SW 1271 (cell line): ENCODE data around the gene CAPN7.

Experiments used
- DNase-seq, 2 experiments: peaks; one replicate each; lab custom pipeline; 2025; lab: John Stamatoyannopoulos, UW

Gene CAPN7

DNA sequence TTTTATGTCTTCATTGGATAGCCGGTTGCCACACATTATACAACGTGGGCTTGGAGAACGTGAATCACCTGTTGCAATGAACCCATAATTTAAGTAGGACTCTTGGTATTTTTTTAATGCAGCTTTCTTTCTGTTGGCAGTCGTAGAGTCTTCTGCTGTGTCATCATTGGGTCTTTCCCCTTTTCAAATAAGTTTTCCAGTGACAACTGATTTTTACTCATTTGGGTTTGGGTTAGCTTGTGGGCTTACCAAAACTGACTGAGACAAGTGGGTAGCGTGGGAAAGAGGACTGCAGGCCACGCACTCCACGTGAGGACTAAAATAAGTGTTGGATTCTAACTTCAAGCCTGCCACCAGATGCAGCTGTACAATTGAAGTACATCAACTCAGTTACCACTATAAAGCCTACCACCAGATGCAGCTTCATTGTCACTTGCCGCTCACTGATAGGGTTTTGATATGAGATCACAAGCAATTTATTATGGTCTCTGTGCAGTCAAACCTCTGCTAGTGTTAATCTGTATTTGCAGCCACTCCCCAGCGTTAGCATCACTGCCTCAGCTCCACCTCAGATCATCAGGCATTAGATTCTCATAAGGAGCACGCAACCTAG, 6.4 kb upstream of the CAPN7 start:
- DNase-seq = no peak

DNA sequence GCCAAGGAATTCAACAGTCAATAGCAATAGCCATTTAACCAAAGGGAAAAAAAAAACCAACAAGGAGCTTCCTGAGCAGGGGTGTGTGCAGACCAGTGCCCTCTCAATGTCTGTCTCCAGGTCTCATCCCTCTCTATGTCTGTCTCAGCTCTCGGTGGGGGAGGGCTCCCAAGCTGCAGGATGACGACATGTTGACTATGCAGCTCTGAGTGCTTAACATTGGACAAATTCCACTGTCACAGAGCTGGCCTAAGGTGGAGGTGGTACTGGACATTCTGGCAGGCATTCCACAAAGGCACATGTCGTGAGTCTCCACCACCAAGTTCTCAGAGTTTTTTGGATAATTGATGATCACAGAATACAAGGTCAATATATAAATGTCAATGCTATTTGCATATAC, 2.0 kb upstream of the CAPN7 start:
- DNase-seq = no peak

DNA sequence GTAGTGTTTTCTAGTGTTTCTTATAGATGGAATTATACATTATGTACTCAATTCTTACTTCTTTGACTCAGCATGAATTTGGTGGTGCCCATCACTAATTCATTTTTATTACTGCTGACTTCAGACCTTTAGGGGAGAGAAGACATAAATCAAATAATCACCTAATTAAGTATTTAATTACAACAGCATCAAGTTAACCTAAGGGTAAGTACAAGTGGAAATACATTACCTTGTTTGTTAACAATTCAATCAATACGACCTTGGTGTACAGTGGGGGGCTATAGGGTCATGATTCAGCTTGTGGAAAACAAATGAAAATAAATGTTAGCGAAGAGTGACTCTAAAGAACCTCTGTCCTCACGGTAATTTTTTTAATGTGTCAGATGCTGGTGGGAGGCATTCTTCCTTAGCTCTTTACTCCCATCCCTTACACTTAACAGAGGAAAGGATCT, 538 bp upstream of the CAPN7 start:
- DNase-seq = no peak

DNA sequence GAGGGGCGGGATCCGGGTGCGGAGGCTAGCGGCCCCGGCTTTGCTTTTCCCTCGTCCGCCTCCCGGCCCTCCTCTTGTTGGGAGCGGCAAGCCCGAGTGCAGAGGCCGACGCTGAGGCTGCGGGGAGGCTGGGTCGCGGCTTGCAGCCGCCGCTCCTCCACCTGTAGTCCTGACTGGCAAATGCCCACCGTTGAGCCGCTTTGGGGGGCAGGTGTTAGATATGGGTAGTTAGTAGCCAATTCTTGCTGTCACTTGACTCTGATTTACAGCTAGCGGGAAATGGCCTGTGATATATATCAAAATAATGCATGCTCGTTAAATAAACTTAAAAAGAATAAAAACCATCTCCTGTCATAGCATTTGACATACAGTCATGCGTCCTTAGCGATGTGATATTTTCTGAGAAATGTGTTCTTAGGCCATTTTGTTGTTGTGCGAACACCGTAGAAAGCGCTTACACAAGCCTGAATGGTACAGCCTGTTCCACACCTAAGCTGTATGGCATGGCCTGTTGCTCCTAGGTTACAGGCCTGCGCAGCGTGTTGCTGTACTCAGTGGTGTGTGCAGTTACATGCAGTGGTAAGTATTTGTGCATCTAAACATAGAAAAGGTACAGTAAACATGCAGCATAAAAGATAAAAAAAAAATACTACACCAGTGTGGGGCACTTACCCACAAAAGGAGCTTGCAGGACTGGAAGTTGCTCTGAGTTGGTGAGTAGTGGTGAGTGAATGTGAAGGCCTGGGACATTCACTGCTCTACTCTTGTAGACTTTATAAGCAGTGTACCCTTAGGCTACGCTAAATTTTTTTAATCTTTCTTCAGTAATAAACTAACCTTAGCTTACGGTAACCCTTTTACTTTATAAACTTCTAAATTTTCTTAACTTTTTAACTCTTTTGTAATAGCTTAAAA, 873 bp downstream of the CAPN7 start:
- DNase-seq = no peak

DNA sequence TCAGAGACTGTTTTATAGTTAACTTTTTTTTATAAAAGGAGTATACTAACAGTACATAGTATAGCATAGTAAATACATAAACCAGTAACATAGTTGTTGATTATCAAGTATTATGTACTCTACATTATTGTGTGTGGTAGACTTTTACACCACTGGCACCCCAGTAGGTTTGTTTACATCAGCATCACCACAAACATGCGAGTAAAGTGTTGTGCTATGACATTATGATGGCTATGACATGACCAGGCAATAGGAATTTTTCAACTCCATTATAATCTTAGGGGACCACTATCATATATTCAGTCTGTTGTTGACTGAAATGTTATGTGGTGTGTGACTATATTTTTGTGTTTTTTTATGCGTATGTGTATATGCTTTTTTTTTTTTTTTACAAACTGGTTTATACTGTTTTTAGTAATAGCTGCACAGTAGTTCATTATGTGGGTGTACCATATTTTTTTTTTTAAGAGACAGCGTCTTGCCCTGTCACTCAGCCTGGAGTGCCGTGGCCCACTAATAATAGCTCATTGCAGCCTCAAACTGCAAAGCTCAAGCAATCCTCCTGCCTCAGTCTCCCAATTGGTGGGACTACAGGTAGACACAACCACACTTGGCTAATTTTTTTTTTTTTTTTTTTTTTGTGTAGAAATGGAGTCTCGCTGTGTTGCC, 1.9 kb downstream of the CAPN7 start:
- DNase-seq = no peak

DNA sequence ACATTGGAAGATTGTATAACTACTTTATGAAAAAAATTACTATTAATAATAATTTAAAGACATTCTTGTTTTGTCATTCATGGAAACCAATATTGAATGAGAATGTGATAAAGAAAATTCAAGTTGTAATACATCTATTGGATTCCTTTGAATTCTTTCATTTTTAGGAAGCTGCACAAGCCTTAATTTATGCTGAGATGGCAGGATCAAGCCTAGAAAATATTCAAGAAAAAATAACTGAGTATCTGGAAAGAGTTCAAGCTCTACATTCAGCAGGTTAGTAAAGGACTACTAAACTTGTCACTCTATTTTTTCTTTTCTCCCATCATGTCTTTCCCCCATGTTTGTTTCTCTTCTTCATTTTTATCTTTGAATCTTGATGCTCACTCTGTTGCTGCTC, 5.9 kb downstream of the CAPN7 start:
- no peak for DNase-seq

DNA sequence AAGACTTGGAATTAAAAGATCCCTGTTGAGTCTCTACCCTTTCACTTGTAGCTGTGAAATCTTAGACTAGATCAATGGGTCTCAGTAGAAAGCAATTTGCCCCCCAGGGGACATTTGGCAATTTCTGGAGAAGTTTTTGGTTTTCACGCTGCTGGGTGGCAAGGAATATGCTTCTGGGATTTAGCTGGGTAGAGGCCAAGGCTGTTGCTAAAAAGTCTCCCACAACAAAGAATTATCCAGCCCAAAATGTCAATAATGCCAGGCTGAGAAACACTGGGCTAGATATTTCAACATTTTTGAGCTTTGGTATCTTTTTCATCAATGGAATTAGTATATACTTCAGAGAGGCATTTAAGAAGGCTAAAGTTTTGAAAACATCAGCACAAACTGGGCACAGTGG, 8.7 kb downstream of the CAPN7 start:
- no peak for DNase-seq

DNA sequence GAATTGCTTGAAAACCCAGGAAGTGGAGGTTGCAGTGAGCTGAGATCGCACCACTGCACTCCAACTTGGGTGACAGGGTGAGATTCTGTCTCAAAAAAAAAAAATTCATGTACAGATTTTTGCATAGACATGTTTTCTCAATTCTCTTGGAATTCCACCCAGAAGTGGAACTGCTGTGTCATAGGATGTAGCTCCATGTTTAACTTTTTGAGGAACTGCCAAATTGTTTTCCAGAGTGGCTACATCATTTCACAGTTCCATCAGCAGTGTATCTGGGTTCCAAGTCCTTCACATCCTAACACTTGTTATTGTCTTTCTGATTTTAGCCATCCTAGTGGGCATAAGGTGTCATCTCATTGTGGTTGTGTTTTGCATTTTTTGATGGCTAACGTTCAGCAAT, 9.9 kb downstream of the CAPN7 start:
- no peak for DNase-seq

DNA sequence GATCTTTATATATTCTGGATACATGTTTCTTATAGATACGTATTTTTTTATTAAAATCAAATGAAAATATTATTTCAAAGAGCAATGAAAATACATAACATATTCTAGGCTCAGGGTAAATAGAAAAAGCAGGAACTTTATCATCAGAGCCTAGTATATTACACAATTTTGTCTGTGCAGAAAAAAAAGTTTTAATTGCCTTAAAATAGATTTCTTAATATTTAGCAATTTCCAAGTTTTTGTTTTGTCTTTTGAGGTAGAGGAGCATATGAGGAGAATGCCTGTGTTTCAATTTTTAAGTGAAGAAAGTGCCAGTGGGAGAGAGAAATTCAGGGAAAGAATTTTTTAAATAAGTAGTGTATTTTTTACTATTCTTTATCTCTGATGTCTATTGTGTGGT, 10.5 kb downstream of the CAPN7 start:
- no peak for DNase-seq

DNA sequence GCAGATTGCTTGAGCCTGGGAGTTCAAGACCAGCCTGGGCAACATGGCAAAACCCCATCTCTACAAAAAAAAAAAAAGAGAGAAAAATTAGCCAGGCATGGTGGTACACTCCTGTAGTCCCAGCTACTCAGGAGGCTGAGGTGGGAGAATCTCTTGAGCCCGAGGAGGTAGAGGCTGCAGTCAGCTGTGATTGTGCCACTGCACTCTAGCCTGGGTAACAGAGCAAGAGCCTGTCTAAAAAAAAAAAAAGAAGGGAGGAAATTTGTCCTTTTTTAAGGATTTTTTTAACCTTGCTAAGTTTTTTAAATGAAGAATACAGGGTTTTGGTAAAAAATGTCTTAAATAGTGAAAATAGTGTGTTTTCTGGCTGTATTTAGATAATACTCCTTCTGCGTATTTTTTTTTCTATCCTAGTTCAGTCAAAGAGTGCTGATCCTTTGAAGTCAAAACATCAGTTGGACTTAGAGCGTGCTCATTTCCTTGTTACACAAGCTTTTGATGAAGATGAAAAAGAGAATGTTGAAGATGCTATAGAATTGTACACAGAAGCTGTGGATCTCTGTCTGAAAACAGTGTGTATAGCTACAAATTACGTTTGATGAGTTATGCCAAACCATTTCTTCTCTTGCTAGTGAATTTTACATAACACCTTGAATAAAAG, 11.1 kb downstream of the CAPN7 start:
- DNase-seq = no peak

DNA sequence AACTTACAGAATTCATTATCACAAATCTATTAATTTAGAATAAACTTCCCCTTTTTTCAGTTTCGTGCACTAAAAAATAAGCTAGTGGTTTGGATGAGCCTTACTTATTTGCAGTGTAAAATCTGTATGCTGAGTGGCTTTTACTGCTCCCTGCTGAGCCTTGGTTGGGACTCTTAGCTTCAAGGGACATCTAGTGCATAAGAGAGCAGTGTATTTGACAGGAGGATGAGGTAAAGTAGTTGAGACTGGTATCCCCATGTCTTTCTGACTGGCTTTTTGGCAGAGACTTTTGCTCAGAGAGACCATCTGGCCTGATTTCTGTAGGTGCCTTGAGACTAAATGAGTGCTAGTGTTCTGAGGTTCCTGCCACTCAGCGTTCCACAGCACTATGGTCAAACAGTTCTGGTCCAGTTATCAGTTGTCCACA, 11.8 kb downstream of the CAPN7 start:
- no peak for DNase-seq

DNA sequence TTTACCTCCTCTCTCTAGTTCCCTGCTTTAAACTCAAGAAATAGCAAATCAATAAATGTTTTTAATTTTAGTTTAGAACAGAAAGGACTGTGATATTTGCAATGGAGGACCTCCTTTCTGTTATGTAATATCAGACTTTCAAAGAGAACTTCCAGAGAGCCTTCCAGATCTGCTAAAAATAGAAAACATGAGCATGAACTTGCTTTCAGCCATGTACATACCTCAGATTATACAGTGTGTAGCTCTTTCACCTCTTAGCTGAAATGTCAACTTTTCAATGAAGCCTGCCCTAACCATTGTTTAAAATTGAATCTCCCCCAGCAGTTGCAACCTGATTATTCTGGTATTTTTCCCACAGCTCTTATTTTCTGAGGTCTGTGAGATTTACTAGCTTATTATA, 12.6 kb downstream of the CAPN7 start:
- DNase-seq = no peak

DNA sequence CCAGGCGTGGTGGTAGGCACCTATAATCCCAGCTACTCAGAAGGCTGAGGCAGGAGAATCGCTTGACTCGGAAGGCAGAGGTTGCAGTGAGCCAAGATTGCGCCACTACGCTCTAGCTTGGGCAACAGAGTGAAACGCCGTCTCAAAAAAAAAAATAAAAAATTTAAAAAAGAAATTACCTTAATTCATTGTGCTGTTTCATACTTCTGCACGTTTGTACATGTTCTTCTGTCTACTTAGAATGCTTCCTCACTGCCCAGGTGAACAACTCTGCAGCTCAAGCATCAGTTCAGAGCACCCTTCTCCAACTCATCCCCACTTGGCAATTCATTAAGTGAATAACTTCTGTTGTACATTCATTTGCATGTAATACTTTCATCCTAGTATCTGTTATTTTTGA, 14.0 kb downstream of the CAPN7 start:
- no peak for DNase-seq

DNA sequence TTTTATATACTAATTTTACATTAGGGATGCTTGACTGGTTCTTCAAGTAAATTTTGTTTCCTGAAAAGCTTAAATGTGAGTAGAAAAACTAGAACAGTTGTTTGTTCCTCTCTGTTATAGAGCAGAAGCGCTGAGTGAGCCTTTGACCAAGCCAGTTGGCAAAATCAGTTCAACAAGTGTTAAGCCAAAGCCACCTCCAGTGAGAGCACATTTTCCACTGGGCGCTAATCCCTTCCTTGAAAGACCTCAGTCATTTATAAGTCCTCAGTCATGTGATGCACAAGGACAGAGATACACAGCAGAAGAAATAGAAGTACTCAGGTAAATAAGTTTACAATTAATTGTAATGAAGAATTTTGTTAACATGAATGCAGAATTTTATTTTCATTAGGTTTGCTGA, 14.6 kb downstream of the CAPN7 start:
- DNase-seq = no peak

DNA sequence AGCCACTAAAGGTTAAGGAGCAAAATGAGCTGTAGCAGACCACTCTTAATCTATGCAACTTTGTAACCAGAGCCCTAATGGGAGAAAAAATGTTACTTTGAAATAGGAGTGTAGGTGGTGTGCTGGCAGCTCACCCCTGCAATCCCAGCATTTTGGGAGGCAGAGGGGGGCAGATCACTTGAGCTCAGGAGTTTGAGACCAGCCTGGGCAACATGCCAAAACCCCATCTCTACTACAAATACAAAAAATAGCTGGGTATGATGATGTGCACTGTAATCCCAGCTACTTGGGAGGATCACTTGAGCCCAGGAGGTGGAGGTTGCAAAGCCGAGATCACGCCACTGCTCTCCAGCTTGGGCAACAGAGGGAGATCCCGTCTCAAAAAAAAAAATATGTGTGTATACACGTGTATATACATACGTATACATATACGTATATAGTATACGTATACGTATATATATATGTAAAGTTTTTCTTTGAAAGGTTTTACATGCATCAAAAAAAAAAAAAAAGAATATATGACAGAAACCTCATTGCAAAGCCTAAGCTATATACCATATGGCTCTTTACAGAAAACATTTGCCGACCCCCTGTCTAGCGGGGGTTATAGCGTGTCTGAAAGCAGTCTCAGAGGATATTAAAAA, 15.7 kb downstream of the CAPN7 start:
- no peak for DNase-seq

DNA sequence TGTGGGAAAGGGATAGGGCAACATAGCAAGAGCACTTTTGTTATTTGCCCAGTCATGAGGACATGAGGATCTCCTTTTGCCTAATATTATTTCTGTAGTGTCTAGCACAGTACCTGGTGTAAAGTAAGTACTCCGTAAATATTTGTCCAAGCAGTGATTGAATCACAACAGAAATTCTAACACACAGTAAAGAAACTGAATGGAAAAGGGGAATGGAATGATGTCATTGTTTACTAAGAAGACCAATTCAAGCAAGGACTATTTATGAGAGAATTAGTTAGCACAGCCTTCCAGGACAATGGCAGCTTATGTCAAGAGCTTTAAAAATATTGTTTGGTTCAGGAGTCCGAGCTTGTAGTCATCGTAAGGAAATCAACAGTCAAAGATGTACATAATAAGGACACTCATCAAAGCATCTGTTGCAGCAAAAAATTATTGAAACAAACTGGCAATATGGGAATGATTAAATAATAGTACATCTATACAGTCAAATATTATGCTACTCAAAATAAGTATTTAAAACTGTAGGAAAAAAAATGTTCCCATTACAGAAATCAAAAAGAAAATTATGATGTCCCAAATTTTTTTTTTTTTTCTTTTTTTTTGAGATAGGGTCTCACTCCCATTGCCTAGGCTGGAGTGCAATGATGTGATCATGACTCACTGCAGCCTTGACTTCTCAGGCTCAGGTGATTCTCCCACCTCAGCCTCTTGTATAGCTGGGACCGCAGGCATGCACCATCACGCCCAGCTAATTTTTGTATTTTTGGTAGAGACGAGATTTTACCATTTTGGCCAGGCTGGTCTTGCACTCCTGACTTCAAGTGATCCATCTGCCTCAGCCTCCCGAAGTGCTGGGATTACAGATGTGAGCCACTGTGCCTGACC, 17.9 kb downstream of the CAPN7 start:
- DNase-seq = no peak

DNA sequence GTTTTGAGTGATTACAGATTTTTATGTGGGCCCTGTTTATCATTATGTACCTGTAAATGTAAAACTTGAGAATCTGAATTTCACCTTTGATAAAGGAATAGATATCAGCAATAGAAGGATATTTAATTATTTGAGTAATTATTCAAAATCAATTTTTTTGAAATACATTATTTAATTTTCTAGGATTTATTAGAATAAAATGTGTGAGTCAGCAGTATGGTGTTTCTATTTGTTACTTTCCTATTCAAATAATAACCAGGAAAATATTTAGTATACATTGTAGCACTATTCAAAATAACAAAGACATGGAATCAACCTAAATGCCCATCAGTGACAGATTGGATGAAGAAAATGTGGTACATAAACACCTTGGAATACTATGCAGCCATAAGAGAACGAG, 22.1 kb downstream of the CAPN7 start:
- DNase-seq = no peak

DNA sequence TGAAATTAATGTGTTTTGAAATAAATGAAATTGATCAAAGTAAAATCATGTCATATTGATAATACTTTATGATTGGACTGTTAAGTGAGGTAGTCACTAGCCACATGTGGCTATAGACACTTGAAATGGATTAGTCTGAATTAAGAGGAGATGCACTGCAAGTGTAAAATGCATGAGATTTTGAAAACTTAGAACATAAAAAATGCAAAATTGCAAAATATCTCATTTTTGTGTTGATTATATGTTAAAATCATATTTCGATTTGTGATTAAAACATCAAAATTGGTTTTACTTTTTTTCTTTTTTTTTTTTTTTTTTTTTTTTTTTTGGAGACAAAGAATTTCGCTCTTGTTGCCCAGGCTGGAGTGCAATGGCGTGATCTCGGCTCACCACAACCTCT, 23.2 kb downstream of the CAPN7 start:
- DNase-seq = no peak

DNA sequence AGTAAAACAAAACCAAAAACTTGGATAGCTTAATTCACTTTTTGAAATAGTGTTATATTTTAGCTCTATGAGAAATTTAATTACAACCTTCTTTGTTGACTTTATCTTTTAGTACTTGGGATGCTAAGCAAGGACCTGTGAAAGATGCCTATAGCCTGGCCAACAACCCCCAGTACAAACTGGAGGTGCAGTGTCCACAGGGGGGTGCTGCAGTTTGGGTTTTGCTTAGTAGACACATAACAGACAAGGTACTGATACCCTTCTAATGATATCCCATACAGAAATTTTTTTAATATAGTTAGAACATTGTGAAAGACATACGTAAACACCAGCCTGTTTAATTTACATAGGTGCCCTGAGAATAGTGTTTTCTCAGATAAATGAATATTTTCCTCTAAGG, 35.3 kb downstream of the CAPN7 start:
- peak in 1 of 2 experiments; percentile 21 for DNase-seq

DNA sequence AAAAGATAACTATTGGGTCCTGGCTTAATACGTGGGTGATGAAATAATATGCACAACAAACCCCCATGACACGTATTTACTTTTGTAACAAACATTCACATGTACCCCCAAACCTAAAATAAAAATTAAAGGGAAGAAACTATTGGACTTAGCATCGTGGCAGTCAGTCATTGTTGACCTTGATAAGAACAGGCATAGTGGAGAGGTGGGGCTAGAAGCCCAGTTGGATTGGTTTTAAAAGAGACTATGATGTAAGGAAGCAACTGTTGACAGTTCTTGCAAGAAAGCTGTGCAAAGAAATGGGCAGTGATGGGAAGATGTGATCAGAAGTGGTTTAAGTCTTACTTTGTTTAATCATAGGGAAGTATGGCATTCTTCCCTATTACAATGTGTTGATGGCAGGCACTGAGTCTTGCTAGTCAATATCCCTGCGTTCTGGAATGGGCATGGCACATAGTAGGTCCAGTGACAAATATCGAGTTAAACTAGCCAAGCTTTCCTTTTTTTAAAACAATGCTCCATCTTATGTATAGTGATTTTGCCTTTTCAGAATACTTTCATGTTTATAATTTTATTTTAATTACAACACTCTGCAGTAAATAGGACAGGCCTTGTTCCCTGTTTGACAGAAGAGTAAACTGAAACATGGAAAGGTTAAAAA, 37.9 kb downstream of the CAPN7 start:
- DNase-seq = no peak
